ENCODE results near the gene NFKBIB.

The NFKBIB gene

DNA sequence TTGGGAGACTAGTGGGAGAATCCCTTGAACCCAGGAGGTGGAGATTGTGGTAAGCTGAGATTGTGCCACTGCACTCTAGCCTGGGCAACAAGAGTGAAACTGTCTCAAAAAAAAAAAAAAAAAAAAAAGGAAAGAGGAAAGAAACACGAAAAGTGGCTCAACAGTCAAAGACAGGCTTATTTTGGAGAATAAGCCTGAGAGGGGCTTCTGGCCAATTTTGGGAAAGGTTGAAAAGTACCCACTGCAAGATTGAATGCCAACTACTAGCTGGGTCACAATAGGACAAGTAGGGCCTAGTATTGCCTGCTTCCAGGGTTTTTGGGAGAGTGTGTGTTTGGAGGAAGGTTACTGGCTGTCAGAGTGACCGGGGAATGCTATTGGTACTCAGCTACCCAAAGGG, 58.5 kb downstream of the NFKBIB start:
- TF ChIP-seq, protein P1, sequence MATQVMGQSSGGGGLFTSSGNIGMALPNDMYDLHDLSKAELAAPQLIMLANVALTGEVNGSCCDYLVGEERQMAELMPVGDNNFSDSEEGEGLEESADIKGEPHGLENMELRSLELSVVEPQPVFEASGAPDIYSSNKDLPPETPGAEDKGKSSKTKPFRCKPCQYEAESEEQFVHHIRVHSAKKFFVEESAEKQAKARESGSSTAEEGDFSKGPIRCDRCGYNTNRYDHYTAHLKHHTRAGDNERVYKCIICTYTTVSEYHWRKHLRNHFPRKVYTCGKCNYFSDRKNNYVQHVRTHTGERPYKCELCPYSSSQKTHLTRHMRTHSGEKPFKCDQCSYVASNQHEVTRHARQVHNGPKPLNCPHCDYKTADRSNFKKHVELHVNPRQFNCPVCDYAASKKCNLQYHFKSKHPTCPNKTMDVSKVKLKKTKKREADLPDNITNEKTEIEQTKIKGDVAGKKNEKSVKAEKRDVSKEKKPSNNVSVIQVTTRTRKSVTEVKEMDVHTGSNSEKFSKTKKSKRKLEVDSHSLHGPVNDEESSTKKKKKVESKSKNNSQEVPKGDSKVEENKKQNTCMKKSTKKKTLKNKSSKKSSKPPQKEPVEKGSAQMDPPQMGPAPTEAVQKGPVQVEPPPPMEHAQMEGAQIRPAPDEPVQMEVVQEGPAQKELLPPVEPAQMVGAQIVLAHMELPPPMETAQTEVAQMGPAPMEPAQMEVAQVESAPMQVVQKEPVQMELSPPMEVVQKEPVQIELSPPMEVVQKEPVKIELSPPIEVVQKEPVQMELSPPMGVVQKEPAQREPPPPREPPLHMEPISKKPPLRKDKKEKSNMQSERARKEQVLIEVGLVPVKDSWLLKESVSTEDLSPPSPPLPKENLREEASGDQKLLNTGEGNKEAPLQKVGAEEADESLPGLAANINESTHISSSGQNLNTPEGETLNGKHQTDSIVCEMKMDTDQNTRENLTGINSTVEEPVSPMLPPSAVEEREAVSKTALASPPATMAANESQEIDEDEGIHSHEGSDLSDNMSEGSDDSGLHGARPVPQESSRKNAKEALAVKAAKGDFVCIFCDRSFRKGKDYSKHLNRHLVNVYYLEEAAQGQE (IDR thresholded peaks at IDR 0.05; ENCODE audit: insufficient read depth in 1 of 2, low read depth in 2 of 2, low read length in 2 of 2) = no peak
- TF ChIP-seq POLR2AphosphoS5 (IDR thresholded peaks at IDR 0.05; ENCODE audit: low read depth, low read length) (no peak), TAF1 (IDR thresholded peaks at IDR 0.05; ENCODE audit: borderline replicate concordance, insufficient read depth, low read length) (no peak), FOXP2 (optimal IDR thresholded peaks at IDR 0.05; ENCODE audit: borderline replicate concordance, extremely low read depth, extremely low read length, insufficient read depth) (no peak), SIN3A (IDR thresholded peaks at IDR 0.05; ENCODE audit: borderline replicate concordance, insufficient read depth, low read length) (no peak)
